Fibroblast of skin of back (primary cell): ENCODE measurements around the gene MRAP2. TPM values are rescaled to one million over a fixed set of nuclear protein-coding genes. Genes with fewer than 3 reads are reported as not detected.

ENCODE experiments used
- DNase-seq: peaks from one replicate; pipeline ENCODE4 v3.0.0-alpha.2; 2013
- polyA plus RNA-seq, 2 experiments: library from polyadenylated mRNA; unstranded; fragments of 120-200 nt; gene quantifications; one replicate each; pipeline ENCODE4 v1.2.1, GENCODE V29; 2013; ENCODE audit not compliant: insufficient read length in 2 of 2

MRAP2 gene, protein sequence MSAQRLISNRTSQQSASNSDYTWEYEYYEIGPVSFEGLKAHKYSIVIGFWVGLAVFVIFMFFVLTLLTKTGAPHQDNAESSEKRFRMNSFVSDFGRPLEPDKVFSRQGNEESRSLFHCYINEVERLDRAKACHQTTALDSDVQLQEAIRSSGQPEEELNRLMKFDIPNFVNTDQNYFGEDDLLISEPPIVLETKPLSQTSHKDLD
- 0.31 TPM for polyA plus RNA-seq (2013, experiment 1 of 2; ENCODE audit: insufficient read length)
- polyA plus RNA-seq (2013, experiment 2 of 2; ENCODE audit: insufficient read length) = 0.16 TPM

DNA sequence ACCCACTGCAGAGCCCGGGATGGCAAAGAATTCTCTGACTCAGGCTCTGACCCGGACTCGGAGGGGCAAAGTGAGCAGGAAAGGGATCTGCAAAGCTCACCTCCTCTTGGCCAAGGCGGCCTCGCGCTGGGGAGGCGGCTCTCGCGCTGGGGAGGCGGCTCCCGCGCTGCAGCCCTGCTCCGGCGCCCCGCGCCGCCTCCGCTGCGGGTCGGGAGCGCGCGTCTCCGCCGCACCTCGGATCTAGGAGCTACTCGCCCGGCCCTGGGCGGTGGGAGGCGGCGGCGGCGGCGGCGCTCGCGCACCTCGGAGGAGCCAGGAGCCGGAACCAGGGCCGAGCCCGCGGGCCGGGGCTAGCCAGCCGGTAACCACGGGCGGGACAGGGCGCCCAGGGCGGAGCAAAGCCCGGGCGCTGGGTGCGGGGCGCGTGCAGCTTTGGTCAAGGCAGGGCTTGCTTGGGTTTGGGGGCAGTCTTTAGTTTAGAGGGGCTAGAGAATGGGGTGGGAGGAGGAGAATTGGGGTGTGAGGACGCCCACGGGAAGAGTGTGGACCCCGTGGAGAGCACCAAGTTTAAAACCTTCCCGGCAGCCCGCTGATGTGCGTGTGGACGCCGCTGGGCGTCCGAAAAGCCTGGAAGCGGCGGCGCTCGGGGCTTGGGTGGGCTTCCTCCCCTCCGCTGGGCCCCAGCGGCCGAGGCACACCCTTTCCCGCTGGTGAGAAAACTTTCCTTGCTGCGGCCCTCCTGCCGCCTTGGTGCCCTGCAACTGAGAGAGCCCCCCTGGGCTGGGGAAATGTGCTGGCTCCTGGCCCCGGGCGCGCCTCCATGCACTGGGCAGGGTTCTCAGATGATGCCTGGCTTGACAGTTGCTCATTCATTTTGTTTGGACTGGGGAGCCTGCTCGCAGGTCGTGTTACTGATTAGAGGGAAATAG, at the start of gene MRAP2:
Gene MRAP2, plus strand, starts transcription at position 250 of the 929 bp plus-strand sequence. CDS start 21,547 bp downstream, outside the sequence.
- DNase-seq = peak; percentile 27

DNA sequence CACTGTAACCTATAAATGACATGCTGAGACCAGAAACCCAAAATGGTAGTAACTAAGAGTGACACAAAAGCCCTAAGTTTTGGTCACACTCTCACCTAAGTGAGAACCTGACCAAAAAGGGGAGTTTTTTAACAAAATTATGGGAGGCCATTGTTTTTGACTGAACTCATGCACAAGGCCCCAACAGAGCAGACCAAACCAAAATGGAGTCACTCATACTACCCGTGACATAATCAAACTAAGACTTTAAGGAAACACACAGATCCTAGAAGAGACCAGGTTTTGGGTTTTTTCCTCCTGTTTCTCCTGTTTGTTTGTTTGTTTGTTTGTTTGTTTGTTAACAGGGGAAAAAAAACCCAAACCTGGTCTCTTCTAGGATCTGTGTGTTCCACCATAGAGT, 49.2 kb upstream of the MRAP2 start:
- DNase-seq = no peak

DNA sequence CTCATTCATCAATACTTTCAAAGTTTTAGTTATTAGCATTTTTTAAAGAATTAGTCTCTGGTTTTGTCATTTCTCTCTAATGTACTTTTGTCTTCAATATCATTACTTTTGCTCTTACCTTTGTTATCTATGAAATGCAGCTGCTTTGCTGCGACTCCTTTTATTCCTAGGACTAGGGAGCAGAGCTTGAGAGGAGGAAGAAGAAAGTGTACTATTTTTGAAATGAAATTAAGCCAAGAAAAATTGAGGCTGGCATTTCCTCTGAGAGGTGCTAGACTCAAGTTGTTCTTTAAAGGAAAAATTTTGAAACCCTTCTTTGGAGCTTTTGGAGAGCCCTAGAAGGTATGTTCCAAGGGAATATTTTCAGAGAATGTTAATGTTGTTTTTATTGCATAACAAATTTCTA, 48.3 kb upstream of the MRAP2 start:
- DNase-seq = no peak

DNA sequence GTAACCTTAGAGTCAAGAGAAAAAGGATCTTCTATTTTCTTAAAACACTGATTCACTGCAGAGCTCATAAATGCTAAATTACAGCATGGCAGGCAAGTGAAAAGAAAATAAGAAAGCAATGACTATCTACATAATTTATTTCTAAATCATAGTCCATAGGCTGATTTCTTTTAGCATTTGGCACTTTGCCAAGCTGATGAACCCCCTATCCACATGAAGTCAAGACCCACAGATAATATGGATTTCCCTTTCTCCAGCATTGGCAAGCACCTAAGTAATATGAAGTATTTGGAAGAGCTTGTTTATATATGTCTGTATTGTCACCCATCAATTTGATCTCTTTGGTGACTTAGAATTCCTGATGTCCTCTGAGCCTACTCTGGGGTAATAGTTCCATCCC, 47.9 kb upstream of the MRAP2 start:
- DNase-seq = no peak

DNA sequence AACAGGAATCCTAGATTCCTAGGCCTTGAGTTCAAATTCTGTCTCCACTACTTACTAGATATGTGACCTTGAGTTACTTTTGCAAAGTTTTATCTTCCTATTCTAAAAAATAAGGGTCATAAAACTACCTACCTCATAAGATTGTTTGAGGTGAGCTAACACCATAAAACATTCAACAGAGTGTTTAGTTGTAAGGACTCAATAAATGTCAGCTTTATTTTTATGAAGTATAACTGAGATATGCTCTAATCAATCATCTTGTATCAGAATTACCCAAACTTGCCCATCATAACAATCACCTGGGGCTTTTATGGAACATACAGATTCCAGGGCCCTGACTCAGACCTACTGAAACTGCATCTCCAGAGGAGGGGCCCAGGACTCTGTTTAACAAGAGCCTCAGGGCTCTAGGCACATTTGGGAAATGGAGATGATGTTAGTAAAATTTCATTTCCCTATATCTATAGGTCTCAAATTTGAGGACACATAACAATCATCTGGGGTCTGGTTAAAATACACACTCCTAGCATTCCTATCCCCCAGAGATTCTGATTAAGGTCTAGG, 35.5 kb upstream of the MRAP2 start:
- no peak for DNase-seq

DNA sequence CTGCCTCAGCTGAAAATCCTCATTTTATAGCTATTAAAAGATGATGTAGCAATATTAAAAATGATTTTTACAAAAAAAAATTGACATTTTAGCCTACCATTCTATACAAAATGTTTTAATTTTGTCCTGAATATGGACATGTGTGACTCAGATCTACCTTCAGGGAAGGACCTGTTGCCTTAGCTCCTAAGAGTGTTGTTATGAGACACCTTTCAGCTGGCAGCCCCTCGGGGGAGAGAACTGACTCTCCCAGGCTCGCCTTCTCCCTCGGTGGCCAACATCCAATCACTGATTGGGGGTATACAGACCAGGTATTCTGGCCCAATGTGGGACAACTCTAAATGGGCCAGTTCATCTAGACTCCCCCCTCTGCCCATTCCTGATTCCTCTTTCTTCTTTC, 32.5 kb upstream of the MRAP2 start:
- no peak for DNase-seq

DNA sequence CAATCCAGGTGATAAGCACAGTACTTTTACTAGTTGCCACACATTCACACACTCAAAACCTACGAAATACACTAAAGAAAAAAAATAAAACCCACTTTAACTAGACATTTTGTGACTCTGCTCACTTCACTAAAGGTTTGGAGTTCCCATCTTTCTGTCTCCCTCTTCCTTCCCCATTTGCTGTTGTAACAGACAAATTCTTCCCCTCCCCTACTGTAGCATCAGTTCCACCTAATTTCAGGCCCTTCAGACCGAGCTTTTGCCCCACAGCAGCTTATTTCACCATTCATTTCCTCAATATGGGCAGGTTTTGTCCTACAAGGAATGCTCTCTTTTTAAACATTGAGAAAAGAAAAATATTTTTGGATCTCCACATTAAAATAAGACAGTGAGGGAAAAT, 31.3 kb upstream of the MRAP2 start:
- no peak for DNase-seq

DNA sequence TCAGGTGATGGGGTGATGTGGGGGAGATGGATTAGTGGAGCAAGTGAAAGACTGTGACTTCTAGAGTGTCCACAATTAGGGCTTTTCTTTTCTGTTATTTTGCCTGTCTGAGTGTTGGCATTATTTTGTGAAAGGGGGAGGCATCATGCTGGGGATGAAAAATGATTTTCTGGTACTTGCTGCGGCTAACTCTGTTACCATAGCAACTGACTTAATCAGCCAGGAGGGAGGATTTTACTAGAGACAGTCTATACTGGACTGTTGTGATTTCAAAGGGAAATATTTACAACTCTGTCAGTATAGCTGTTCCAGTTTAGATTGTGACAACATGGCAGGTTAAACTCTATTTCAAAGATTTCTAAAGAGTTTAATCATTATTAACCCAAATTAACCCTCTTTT, 30.4 kb upstream of the MRAP2 start:
- DNase-seq = no peak

DNA sequence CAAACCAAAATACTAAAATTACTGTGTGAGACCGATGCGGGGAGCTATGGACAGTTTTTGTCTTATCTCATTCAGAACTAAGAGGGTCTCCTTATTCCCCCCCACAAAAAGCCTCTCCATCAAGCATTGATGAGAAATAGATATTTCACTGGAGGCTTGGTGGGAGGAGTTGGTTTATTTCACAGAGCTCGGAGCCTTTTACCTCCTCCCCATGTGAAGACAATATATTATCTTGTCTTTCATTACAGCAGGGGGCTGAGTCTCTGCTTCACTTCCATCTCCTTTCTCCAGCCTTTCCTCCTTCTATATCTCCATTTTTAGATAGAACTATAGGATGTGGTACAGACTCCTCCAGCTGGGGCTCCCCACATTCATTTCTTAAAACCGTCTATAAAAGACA, 29.9 kb upstream of the MRAP2 start:
- no peak for DNase-seq

DNA sequence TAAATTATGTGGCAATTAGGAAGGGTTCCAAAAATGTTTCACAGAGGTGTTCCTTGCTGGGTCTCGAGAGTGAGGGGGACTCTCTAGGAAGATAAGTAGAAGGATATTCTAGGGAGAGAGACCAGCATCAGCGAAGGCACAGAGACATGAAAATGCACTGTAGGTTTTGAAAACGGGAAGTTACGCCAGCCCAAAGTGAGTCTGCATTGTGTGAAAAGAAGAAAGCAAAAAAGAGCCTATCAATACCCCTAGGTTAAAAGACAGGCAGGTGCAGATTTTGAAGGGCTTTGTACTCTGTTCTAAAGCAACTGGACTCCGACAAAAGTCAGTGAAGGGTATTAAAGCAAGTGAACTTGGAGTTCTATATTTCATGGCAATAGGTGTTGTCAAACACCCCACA, 25.7 kb upstream of the MRAP2 start:
- DNase-seq = no peak

DNA sequence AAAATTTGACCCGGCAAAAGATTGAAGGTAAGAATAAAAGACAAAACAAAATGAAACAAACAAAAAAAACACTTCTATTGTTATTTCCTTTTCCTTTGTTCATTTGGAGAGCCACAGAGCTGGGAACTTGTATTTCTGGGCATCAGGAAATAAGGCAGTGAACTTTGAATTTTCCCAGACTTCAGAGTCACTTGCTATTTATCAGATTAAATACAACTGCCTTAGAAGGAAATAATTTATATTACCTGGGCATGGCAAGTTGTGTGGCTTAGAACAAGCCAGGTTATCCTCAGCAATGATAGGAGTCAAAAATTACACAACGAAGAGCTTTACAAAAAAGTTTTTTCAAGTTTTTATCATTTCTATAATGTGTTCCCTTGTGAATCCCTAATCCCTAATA, 20.2 kb upstream of the MRAP2 start:
- DNase-seq = no peak

DNA sequence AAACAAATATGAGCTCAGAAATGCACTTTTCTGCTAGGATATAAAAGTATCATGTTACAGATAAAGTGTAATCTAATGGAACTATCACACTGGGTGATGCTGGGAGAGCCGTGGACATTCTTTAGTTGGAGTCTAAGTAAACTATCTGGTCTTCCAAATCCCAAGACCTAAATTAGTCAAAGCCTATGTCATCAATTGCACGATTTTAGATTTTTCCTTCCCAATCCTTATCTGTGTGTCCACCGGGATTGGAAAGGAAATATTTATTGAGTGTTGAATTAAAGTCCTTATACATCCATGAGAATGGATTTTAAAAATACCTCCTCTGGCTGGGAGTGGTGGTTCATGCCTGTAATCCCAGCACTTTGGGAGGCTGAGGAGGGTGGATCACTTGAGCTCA, 19.6 kb upstream of the MRAP2 start:
- DNase-seq = no peak

DNA sequence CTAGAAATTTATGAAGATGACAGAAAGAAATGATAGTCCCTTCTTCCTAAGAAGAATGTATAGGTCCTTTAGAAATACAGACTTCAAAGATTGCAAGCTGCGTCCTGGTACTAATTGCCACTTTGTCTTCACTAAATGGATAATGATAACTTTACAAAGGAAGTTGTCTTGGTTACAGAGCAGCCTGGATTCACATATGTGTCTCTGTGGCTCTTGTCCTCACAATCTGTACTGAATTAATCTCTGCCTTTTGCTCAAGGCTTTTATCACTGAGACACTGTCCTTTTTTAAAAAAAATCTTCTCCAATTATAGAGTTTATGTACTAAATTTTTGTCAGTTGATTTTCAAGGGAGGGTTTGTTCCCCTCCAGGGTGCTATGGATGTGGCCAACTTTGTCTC, 17.5 kb upstream of the MRAP2 start:
- no peak for DNase-seq

DNA sequence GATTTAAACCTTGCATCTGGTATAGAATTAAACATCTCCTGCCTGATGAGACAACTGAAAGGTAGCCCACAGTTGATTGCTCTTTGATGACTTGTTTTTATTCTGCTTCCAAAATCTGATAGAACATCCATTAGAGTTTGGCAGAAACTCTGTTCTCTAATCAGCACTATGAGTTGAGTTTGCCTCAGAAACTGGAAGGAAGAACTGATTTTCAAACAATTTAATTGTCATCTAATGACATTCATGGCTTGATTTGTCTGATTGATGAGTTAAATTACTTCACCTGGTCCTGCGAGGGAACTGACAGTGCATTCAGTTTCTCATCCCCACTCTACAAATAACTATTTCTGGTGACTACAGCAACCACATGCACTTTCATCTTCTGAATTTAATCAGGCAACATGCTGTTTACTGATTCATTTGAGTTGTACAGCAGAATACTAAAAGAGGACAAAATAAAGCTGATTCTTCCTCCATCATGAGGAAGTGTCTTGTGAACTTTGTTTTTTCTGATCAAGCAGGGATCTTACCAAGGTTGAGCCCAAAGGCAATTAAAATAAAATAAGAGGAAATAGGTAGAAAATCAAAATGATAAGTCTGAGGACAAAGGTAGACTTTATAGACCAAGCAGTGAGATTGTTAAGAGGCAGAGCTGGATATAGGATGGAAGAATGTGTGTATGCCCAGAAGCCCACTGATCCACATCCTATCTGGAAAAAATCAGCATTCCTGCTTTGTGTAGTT, 15.7 kb upstream of the MRAP2 start:
- no peak for DNase-seq

DNA sequence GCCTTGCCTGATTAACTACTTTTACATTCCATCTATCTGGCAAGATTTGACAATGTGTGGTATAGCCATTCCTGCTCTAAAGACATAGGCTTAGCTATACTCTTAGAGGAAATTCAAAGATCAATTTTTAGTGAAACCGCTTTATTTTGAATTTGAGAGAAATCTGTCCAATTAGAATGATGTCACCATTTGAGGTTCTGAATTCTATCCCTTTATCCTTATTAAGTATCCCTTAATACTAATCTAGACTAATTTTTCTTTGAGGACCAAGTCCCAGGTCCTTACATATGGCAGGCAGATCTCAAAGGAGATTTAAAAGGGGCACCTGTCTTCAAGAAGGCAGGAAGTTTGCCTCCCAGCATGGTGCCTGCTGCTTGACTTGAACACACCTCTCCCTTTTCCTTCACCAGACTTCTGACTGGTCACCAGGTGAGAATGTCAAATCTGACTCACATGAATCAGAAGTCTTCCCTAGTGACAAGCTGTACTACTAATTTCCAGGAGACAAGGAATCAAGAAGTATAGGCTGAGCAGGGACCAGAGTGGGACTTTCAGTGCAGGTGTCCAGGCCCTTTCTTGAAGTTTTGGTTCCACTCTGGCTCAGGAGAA, 15.0 kb upstream of the MRAP2 start:
- no peak for DNase-seq

DNA sequence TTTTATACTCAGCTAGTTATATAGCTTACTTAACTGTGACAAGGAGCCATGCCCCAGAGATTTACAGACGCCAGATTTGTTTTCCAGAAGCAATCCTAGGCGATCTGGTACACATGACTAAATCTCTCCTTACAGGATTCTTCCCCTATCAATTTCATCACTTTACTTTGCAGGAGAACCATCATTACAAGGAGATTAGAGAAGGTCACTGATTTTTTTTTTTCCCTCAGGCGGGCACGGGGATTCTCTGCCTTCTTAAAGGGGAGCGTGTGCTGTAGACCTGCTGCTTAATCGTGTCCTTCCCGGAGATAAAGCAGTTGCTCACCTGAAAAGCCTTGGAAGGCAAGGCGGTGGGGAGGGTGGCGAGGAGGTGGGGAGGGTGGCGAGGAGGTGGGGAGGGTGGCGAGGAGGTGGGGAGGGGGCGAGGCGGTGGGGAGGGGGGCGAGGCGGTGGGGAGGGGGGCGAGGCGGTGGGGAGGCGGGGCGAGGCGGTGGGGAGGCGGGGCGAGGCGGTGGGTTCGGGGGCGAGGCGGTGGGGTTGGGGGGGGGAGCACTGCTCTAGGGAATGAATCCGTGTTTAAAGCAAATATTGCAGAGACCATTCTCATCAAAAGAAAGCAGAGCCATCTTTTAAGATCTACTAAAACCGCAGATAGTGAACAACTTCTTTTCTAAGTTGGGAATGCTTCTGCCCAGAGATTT, 14.3 kb upstream of the MRAP2 start:
- no peak for DNase-seq

DNA sequence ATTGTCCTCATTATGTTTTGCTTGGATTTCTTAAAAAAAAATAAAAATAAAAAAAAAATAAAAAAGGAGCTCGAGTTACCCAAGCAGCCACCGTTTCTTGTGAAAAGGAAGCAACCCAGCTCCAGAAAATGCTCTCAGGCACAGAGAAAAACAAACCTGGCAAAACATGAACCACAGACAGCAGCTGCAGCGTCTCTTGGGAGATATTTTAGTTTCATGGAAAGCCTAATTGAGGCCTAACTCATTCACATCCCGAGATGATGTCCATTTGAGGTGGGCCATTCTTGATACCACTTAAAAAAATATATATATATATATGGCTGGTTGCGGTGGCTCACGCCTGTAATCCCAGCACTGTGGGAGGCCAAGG, 13.7 kb upstream of the MRAP2 start:
- no peak for DNase-seq

DNA sequence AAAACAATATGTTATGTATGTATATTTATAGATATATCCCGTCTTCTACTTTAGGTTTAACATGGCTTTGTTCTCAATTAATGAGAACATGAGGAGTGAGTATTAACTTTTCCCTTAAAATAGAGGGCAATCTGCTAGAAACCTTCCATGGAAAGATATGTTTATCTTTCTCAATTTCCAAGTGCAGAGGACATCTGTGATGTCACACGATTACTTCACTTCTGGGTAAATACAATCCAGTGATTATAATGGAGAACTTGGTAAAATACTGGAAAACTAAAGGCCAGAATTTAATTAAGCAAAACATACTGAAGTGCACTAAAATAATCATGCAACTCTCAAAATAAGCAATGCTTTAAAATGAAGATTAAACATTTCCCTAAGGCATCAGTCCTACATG, 11.9 kb upstream of the MRAP2 start:
- DNase-seq = no peak

DNA sequence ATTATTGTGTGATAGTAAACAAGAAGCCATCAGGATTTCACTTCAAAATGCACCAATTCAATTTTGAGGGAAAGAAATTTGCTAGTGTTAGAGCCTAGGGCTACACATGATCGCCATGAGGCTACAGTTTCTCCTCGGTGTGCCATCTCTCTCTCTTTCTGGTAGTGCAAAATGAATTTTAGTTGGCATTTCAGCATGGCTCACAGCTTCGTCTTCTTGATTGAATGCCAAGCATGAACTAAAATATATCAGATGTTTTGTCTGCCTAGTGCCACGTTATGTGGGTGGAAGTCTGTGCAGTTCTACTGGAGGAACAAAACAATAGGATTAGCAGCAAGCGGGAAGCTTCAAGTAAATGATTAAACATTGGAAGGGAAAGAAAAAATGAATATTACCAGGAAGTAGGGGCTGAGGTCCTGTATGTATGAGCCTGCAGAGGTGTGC, 6.8 kb upstream of the MRAP2 start:
- no peak for DNase-seq

DNA sequence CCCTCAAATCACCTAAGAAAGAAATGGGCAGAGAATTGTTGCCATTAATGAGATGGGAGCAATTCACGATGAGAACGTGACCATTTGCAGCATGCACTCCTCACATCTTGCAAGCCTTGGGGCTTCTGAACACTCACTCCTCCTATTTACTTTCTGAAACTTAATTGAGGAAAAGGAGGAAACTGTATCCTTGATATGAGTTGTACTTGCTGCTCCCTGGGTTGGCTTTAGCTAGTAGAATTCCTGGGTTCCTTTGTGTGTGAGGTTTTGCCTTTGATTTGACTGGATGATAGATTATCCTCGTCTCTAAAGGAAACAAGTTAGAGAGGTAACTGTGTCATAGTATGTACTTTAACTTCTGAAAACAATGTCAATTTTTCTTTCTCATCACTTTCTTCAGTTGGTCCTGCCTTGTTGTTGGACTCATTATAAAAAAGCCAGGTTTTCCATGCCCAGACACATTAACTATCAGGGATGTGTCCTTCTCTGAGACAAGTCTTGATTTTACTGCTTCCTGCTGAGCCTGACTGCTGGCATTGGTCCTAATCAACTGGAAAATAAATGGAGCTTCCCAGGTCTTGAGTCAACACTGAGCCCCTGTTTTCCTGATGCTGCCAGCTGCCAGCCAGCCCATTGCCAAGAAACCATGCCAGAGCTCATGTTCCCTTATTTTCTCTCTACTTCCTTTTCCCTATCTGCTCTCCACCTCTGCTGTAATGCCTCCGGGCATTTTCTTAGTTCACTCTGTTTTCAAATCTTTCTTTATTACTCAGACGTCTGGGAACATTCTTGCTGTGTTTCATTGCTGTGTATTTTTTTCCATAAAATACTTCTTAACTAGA, 6.0 kb upstream of the MRAP2 start:
- DNase-seq = peak; percentile 65

DNA sequence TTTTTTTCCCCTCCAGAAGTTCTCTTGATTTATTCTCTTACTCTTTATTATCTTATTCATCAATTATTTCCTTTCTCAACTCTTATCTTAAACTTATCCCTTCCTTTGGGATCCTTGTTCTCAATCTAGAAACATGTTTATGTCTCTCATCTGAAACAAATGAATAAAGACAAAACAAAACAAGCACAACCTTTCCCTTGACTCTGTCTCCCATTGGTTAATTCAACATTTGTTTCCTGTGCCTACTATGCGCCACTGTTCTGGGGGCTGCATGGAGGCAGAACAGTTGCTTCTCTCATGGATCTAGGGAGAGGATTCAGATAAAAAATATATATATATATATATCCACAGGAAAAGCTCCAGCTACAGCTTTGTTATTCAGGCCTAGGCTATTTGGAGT, 5.2 kb upstream of the MRAP2 start:
- no peak for DNase-seq
